UCSD-AML1 (cell line): Measurements from ENCODE around the gene SKI.
"Not testable (repeated sequence)": the region's sequence is repeated elsewhere in the genome, so short reads cannot be mapped to it uniquely, and the experiment has no call there.

Source experiments
- DNase-seq: peaks from one replicate; lab custom pipeline; 2025; ENCODE audit not compliant: unreplicated experiment; lab: John Stamatoyannopoulos, UW

The SKI gene

DNA sequence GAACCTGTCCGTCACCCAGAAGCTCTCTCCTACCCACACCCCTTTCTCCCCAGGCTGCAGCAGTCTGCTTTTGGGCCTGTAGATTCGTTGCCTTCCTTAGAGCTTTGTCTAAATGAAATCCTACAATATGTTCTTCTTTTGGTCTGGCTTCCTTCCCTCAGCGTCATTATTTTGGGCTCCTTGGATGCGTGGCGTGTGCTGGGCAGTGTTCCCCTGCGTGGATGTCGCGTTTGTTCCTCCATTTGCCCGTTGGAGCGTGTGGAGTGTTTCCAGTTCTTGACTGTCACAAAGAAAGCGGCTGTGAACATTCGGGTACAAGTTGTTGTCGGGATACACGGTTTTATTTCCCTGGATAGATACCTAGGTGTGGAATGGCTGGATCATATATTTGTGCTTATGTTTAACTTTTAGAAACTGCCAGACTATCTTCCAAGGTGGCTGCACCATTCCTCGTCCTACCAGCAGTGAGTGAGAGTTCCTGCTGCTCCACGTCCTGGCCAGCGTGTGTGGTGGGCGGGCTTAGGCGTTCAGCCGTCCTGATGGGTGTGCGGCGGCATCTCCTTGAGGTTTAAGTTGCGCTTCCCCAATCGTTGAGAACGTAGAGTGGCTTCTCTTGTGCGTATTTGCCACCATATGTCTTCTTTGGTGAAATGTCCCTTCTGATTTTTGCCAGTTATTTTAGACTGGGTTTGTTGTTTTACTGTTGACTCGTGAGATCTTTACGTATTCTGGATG lies 31.7 kb downstream of the SKI start:
- DNase-seq: no peak

DNA sequence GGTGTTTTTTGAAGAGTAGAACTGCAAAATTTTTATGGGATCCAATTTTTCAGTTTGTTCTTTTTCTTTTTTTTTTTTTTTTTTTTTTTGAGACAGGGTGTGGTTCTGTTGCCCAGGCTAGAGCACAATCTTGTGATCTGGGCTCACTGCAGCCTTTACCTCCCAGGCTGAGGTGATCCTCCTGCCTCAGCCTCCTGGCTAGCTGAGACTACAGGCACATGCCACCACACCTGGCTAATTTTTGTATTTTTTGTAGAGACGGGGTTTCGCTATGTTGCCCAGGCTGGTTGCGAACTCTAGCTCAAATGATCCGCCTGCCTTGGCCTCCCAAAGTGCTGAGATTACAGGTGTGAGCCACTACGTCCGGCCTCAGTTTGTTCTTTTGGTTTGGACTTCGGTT lies 32.4 kb downstream of the SKI start:
- not testable (repeated sequence) for DNase-seq

DNA sequence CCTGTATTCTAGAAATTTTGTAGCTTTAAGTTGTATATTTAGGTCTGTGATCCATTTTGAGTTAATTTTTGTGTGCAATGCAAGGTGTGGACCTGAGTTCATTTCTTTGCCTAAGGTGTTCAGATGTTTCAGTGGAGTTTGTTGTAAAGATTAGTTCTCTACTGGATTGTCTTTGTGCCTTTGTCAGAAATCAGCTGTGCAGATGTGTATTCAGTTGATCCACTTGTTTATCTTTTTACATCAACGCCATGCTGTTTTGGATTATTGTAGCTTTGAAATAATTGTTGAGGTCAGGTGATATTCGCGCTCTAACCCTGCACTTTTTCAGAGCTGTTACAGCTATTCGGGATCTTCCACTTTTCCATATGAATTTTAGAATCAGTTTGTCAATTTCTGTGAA lies 32.8 kb downstream of the SKI start:
- DNase-seq: no peak

DNA sequence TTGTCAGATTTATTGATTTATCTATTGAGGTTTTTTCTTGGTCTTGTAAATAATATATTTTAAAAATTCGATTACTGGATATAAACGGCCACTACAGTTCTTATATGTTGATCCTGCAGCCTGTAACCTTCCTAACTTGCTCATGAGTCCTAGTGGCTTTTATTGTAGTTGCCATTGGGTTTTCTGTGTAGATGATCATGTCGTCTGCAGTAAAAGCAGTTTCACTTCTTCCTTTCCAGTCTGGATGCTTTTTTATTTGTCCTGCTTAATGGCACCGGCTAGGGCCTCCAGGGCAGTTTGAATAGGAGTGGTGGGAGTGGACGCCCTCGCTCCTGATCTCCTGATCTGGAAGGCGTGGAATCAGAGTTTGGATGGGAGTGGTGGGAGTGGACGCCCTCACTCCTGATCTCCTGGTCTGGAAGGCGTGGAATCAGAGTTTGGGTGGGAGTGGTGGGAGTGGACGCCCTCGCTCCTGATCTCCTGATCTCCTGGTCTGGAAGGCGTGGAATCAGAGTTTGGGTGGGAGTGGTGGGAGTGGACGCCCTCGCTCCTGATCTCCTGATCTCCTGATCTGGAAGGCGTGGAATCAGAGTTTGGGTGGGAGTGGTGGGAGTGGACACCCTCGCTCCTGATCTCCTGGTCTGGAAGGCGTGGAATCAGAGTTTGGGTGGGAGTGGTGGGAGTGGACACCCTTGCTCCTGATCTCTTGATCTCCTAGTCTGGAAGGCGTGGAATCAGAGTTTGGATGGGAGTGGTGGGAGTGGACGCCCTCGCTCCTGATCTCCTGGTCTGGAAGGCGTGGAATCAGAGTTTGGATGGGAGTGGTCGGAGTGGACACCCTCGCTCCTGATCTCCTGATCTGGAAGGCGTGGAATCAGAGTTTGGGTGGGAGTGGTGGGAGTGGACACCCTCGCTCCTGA lies 33.6 kb downstream of the SKI start:
- not testable (repeated sequence) for DNase-seq

DNA sequence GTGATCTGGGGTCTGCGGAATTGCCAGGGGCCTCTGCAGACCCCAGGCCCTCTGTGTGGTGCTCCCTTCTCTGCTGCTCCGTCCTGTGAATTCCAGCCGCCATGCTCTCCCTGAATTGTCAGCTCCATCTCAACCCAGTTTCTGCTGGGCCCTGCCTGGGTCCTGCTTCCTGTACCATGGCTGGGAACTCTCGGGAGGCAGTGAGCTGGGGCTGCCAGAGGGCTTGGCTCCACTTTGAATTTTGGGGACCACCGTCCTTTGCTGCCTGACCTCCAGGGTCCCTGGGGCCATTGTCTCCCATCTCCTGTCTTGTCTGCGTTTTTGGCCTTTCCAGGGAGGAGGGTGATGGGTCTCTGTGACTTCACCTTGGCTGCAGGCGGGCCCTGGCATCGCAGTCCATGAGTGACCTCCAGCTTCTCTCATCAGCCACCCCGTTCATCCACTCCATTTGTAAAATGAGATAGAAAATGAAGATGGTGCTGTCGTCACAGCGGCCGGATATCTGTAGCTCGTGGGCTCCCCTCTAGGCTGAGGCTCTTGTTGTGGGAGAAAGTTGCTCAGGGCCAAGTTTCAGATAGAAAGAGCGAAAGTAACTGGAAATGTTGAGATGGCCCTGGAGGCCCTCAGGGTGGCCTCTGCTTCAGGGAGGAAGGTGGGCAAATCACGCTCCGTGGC lies 38.3 kb downstream of the SKI start:
- no peak for DNase-seq

DNA sequence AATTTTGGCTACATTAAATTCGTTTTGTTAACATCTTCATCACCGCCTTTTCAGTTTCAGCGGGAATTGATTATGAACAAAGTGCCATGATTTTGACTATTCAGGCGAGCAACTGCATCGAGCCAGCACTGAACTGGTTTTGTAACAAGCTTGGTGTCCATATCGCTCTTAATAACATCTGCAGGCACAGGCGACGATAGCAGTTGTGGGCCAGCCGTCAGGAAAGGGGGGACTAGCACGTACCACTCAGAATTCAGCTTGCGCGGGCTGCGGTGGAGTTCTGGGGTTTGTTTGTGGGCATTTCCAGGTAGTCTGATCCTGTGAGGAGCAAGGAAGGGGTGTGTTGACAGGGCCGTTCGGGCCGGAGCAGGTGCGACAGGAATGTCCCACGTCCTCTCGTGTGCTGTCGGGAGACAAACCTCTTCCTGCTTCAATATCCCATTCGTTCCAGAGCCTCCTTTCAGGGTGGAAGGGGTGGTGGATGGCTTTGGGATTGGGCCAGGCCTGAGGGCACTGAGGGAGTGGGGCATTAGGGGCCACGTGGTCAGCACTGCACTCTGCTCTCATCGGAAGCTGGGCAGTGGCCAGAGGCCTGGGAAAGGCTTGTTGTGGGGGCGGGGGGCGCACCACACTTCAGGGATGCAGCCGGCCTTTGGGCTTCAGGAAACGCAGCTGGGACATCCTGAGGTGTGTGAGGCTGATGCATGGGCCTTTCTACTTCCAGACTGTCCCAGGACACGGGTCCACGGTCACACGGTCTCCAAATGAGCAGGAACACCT lies 39.1 kb downstream of the SKI start:
- no peak for DNase-seq

DNA sequence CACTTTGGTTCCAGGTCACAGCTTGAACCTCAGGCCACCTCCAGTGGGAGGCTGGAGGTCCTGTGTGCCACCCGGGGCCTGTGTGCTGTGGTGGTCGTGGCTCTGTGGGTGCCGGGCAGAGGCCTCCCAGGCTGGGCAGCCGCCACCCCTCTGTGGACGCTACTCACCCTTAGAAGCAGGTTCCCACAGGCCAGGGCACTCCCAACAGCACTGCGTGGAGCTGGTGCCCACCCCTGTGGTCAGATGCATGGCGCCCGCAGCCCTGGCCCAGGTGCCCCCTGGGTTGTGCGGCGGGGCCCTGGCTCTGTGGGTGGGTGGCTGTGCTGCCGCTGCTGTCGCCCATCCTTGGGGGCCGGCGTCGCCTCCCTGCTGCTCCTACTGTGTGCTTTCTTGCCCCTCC lies 39.7 kb downstream of the SKI start:
- DNase-seq: no peak

DNA sequence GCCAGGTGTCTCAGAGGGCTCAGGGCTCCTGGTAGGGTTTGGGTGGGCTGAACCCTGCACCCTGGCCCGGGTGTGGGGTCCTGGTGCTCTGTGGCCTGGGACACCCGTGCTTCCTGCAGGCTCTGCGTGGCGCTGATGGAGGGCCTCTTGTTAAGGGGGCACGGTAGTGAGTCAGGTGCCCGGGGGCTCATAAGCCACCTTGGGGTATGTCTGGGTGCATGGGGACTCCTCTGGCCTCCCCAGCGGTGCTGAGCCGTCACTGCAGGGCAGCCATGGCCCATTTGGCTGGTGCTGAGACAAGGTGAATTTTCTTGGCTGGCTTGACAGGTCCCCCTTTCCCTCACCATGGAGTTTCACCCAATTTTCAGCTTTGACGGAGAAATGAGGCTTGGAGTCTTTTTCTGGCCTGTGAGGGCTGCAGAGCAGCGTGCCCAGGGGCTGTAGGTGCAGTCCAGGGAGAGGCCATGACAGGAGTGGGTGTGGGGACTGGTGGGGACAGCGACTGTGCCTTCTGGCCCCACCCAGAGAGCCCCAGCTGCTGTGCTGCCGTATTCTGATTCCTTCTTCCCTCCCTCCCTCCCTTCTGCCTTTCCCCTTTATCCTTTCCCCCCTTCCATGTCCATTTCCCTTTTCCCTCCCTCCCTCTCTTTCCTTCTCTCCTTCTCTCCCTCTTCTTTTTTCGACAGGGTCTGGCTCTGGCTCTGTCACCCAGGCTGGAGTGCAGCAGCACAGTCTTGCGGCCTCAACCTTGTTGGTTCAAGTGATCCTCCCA lies 40.4 kb downstream of the SKI start:
- DNase-seq: no peak

DNA sequence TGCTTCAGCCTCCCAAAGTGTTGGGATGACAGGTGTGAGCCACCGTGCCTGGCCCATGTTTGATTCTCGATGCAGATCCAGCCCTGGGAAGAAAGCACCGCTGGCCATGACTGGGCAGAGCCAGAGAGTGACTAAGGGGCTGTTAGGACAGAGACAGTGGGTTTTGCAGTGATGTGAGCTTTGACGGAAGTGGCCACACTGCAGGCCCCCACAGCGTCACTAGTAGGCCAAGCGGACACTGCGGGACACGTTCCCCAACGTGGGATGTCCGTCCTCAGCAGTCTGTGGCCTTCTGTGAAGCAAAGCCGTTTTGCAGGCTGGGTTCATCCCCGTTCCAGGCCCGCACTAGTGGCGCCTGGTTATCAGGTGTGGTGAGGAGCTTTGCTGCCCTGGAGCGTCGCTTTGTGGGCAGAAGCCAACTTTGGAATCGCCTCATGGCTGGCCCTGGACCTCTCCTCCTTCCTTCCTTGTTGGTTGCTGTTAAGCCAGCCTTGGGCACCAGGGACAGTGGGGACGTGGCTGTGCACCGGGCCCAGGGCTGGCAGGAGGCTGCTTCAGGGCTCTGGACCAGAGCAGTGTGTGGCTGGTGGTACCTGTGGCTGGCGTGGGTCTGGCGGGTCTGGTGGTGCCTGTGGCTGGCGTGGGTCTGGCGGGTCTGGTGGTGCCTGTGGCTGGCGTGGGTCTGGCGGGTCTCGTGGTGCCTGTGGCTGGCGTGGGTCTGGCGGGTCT lies 41.2 kb downstream of the SKI start:
- no peak for DNase-seq

DNA sequence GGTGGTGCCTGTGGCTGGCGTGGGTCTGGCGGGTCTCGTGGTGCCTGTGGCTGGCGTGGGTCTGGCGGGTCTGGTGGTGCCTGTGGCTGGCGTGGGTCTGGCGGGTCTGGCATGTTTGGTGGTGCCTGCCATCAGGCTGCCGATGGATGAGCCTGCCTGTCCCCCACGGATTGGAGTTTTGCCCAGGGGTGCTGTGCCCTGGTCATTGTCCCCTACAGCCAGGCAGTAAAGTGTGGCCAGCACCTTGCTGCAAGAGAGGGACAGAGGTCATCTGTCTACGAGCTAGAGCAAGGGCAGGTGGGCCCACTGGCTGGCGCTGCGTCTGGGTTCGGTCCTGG lies 41.8 kb downstream of the SKI start:
- no peak for DNase-seq

DNA sequence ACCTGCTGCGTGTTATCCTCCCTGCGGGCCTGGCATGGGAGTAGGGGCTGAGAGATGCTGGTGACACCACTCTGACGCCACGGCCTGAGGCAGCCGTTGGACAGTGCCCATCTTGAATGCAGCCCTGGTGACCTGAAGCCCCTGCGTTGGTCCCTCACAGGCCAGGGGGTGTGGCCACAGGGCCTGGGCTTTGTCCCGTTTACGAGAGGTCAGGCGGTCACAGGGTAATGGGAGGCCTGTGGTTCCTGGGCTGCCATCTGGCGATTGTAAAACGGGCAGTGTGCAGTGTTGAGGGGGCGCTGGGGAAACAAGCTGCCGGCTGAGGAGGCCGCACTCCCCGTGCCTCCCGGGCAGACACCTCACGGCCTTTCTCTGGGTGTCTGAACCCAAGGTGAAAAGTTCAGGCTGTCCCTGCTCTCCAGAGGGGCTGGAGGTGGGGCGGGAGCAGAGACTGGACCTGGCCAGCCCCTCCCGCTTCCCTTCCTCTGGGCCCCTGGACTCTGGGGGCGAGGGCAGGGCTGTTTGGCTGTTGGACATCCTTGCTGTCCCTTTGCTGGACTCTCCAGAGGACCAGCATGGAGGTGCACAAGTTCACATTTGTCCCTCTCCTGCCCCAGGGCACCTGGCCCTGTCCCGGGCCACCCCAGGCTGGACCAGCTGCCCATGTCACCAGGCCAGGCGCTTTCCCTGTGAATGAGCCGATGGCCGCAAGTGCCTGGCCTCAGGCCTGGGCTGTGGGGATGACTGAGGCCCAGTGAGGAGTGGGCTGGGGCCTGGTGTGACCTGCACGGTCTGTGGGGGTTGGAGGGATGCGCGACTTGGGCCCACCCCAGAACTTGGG lies 42.4 kb downstream of the SKI start:
- no peak for DNase-seq

DNA sequence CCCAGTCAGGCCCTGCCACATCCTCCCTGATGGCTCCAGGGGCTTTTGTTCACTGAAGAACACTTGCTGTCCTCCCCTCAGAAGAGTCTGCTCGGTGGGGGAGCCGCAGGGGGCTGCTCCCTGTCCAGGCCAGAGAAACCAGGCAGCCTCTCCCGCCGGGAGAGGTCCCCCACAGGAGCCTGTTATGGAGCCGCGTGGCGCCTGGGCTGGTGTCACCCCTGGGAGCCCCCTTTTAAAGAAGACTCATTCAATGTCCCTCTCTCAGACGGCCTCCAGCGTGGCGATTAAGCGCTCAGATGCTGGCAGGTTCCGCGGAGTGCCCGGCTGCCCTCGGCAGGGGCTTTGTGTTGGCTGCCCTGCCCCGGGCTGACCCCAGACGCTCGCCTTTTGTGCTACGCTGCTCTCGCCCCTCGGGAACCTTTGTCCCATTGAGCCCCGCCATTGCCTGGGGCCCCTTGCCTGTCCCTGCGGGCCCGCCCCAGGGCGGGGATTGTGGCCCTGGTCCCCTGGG lies 43.1 kb downstream of the SKI start:
- DNase-seq: no peak

DNA sequence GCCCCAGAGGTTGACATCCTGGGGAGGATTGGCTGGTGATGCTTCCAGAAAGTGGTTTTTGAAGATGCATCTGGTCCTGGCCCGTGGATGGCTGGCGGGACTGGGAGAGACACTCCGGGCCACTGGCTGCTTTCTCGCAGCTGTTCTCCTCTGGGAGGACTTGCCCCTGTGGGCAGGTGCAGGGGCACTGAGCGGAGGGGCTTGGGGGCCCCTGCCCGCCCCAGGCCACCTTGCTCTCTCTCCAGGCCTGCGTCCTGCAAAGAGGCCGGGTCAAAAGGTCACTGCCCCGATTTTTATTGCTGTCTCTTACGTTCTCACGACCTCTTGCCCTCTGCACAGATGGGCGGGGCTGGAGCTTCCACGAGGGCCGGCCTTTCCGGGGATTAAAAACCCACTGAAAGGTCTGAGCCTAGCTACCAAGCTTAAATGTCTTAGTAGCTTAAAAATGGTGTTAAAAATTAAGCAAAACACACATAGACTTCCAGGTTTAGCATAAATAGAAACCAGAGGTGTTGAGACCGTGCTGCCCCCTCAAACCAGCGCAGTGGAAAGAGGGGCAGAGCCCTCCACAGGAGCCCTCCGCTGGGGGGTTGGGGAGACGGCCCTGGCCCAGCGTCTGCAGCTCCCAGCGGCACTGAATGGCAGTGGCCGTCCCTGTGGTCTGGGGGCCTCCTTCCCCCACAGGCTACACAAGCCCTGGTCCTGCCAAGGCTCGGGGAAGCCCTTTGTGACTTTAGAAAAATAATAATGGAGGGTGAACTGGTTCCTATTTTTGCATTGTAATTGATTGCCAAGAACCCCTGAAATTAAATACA lies 43.9 kb downstream of the SKI start:
- no peak for DNase-seq

DNA sequence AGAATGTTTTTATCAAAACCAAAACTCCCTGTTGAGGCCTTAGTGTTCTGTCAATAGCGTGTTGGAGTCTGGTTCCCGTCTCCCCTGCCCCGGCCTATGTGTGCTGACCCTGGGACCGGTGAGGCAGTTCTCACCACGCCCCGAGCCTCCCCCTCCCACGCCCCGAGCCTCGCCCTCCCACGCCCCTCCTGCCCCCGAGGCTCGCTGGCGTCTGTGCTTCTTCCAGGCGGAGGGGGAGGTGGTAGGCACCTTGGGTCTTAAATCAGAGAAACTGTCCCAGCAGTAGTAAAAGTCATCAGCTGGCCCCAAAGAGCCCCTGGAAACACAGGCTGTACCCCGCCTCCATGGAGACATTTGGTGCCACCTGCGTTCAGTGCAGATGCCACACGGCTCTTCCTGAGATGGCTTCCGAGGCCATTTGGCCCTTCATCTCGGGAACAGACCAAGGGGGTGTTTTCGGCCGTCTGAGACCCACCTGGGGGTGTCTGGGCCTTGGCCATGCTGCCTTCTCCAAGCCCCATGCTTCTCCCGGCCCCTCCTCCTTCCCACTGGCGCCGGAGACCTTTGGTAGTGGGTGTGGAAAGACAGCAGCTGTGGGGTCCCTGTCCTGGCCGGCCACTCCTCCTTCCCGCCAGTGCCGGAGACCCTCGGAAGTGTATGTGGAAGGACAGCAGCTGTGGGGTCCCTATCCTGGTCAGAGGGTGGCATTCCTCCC lies 44.7 kb downstream of the SKI start:
- no peak for DNase-seq

DNA sequence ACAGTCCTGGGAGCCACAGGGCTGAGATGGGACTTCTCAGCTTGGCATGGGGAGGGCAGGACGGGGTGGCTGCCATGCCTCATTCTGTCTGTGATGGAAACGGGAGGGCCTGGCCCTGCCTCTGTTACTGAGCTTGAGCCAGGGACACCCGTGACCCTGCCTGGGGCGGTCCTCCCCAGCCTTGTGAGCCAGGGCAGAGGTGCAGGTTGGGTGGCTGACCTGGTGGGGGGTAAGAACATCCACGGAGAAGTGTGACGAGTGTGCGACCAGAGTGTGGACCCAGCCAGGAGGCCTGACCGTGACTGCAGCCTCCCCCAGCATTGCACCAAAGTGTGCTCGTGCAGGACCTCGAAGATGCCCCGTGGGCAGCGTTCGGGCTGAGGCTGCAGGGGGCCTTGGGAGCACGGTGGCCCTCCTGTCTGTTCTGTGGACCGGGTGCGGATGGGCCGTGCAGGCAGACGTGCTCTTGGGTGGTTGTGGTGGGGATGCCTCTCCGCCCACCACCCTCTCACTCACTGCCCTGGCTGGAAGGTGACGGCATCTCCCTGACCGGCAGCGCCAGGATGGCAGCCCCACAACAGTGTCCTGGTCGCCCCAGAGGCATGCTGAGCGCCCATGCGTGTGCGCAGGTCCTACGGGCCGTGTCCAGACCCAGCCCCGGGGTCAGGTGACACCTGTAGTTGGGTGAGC lies 45.4 kb downstream of the SKI start:
- DNase-seq: no peak

DNA sequence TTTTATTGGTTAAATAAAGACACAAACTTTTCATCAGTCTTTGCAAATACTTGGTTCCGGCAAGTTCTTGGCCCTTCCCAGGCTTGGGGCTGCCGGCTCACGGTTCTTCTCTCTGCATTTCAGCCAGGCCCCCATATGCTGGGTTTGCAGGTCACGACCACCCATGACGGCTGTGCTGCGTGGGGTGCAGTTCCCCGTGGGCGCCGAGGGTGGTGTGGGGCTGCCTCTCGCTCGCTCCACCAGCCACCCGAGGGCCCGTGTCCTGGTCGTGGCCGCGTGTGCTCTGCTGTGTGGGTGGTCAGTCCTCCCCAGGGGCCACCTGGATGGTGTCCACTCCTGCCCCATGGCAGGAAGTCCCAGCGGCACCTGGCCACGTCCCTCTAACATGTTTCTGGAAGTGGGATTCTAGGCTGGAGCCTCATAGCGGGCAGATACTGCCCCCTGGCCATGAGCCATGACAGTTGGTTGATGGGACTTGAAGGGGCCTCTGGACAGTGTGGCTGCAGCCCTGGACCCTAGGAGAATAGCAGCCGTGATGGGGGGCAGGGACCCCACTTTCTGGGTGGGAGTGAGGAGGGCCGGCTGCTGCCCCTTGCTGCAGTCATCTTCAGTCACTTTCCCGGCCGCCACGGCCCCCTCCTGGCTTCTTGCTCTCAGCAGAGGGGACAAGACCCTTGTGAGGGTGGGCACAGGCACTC lies 46.3 kb downstream of the SKI start:
- no peak for DNase-seq
